Gastroesophageal sphincter (tissue), 2 donors: ENCODE data around the gene KRT83.

Experiments used
- EP300 ChIP-seq: sonication (generic); formaldehyde crosslinking; IDR thresholded peaks from one replicate; pipeline ENCODE4 v1.6.1; 2017; ENCODE audit warnings: antibody characterized with exemption, mild to moderate bottlenecking
- POLR2A ChIP-seq, 2 donors: fragments of 450-650 bp; IDR thresholded peaks; one replicate each; pipeline ENCODE4 v1.6.1; 2017; ENCODE audit warnings: antibody characterized with exemption in 2 of 2, mild to moderate bottlenecking in 2 of 2, moderate library complexity in 1 of 2

GRCh38 chr12:52364901-52365489, 43.8 kb upstream of the KRT83 start:
- TF ChIP-seq EP300 (no peak), POLR2A (IDR thresholded peaks at IDR 0.05) (no peak)
